H9 (cell line): Measurements from ENCODE around the gene PLEKHG1. TPM values are rescaled to one million over a fixed set of nuclear protein-coding genes. Genes with fewer than 3 reads are reported as not detected.

Experiments
- DNase-seq: peaks from one replicate; pipeline ENCODE4 v3.0.0-alpha.2; 2017
- H2AFZ ChIP-seq: one replicate; pipeline ENCODE4 v1.6.1; 2013; ENCODE audit warnings: mild to moderate bottlenecking, low read length, control low read depth, moderate library complexity
- H2AK5ac ChIP-seq: 2 replicates; pipeline ENCODE4 v1.6.1; 2013; ENCODE audit warnings: low read length, control low read depth, mixed read lengths; ENCODE audit not compliant: insufficient read length
- H2BK120ac ChIP-seq: one replicate; pipeline ENCODE4 v1.6.1; 2013; ENCODE audit warnings: low read depth, mild to moderate bottlenecking, low read length, control low read depth, inconsistent platforms; ENCODE audit not compliant: poor library complexity, severe bottlenecking
- H2BK12ac ChIP-seq: 2 replicates; pipeline ENCODE4 v1.6.1; 2013; ENCODE audit warnings: low read length, control low read depth, mixed read lengths, low read depth; ENCODE audit not compliant: insufficient read length
- H2BK15ac ChIP-seq: 2 replicates; pipeline ENCODE4 v1.6.1; 2013; ENCODE audit warnings: low read depth, low read length, control low read depth
- H2BK20ac ChIP-seq: one replicate; pipeline ENCODE4 v1.6.1; 2013; ENCODE audit warnings: low read depth, mild to moderate bottlenecking, low read length, control low read depth, inconsistent platforms; ENCODE audit not compliant: poor library complexity, severe bottlenecking
- H2BK5ac ChIP-seq: 2 replicates; pipeline ENCODE4 v1.6.1; 2013; ENCODE audit warnings: low read length, control low read depth, mixed read lengths; ENCODE audit not compliant: insufficient read length
- H3K14ac ChIP-seq: 2 replicates; pipeline ENCODE4 v1.6.1; 2013; ENCODE audit warnings: low read length, control low read depth; ENCODE audit not compliant: insufficient read depth
- H3K18ac ChIP-seq: 2 replicates; pipeline ENCODE4 v1.6.1; 2013; ENCODE audit warnings: low read depth, mild to moderate bottlenecking, mixed read lengths, low read length, control low read depth; ENCODE audit not compliant: insufficient read length
- H3K23ac ChIP-seq: 2 replicates; pipeline ENCODE4 v1.6.1; 2013; ENCODE audit warnings: low read length, control low read depth, mixed read lengths, low read depth; ENCODE audit not compliant: insufficient read length
- H3K23me2 ChIP-seq: 2 replicates; pipeline ENCODE4 v1.6.1; 2013; ENCODE audit warnings: low read depth, mild to moderate bottlenecking, mixed read lengths, low read length, control low read depth; ENCODE audit not compliant: insufficient read length, poor library complexity, severe bottlenecking
- H3K27ac ChIP-seq: 2 replicates; pipeline ENCODE4 v1.5.1; 2013; ENCODE audit warnings: low read length, control low read depth, mixed read lengths, low read depth; ENCODE audit not compliant: insufficient read length
- H3K27me3 ChIP-seq: 2 replicates; pipeline ENCODE4 v1.6.1; 2013; ENCODE audit warnings: low read length, control low read depth, inconsistent platforms; ENCODE audit not compliant: insufficient read depth
- H3K4ac ChIP-seq: 2 replicates; pipeline ENCODE4 v1.6.1; 2013; ENCODE audit warnings: low read depth, mild to moderate bottlenecking, control low read depth, inconsistent platforms, low read length, moderate library complexity
- H3K4me1 ChIP-seq: 2 replicates; pipeline ENCODE4 v1.6.1; 2013; ENCODE audit warnings: low read length, control low read depth, inconsistent platforms; ENCODE audit not compliant: insufficient read depth
- H3K4me2 ChIP-seq: 2 replicates; pipeline ENCODE4 v1.6.1; 2013; ENCODE audit warnings: low read length, control low read depth, mixed read lengths; ENCODE audit not compliant: insufficient read length, insufficient read depth
- H3K56ac ChIP-seq: 2 replicates; pipeline ENCODE4 v1.6.1; 2013; ENCODE audit warnings: low read depth, mild to moderate bottlenecking, mixed read lengths, low read length, control low read depth; ENCODE audit not compliant: insufficient read length
- H3K79me1 ChIP-seq: 2 replicates; pipeline ENCODE4 v1.6.1; 2013; ENCODE audit warnings: low read depth, mild to moderate bottlenecking, moderate library complexity, low read length, control low read depth, inconsistent platforms; ENCODE audit not compliant: insufficient read depth, poor library complexity, severe bottlenecking
- H3K79me2 ChIP-seq: 2 replicates; pipeline ENCODE4 v1.6.1; 2013; ENCODE audit warnings: low read length, control low read depth, inconsistent platforms; ENCODE audit not compliant: insufficient read depth
- H3K9ac ChIP-seq: 2 replicates; pipeline ENCODE4 v1.6.1; 2013; ENCODE audit warnings: low read length, control low read depth, mixed read lengths; ENCODE audit not compliant: insufficient read length; ENCODE audit errors: extremely low read depth
- H3K9me3 ChIP-seq: one replicate; pipeline ENCODE4 v1.6.1; 2013; ENCODE audit warnings: low read depth, low read length, inconsistent platforms; ENCODE audit not compliant: control insufficient read depth
- H3T11ph ChIP-seq: one replicate; pipeline ENCODE4 v1.6.1; 2013; ENCODE audit warnings: mild to moderate bottlenecking, low read length, control low read depth, inconsistent platforms
- H4K20me1 ChIP-seq: one replicate; pipeline ENCODE4 v1.6.1; 2013; ENCODE audit not compliant: control insufficient read depth, insufficient read length, insufficient read depth
- H4K5ac ChIP-seq: 2 replicates; pipeline ENCODE4 v1.6.1; 2013; ENCODE audit warnings: low read depth, mild to moderate bottlenecking, mixed read lengths, low read length, control low read depth; ENCODE audit not compliant: insufficient read length
- H4K8ac ChIP-seq: replicated peaks from 2 replicates; pipeline ENCODE4 v1.6.1; 2013; ENCODE audit warnings: low read length, control low read depth, mixed read lengths, low read depth; ENCODE audit not compliant: insufficient read length
- H4K91ac ChIP-seq: 2 replicates; pipeline ENCODE4 v1.6.1; 2013; ENCODE audit warnings: low read depth, mild to moderate bottlenecking, moderate library complexity, mixed read lengths, low read length, control low read depth; ENCODE audit not compliant: insufficient read length
- H3K27ac Mint-ChIP-seq, 3 experiments: 2 replicates in 2 of 3; 3 replicates in 1 of 3; pipeline ENCODE4 v1.8.0; 2020 to 2021; ENCODE audit warnings: mixed read lengths in 3 of 3, mild to moderate bottlenecking in 1 of 3, moderate library complexity in 1 of 3
- H3K27me3 Mint-ChIP-seq: 2 replicates; pipeline ENCODE4 v1.8.0; 2021; ENCODE audit warnings: low read depth, mild to moderate bottlenecking, moderate library complexity, mixed read lengths
- H3K36me3 Mint-ChIP-seq, 3 experiments: 2 replicates in 2 of 3; 3 replicates in 1 of 3; pipeline ENCODE4 v1.8.0; 2020 to 2021; ENCODE audit warnings: low read depth in 3 of 3, mixed read lengths in 3 of 3; ENCODE audit not compliant: insufficient read depth in 1 of 3
- H3K4me1 Mint-ChIP-seq, 2 experiments: 2 replicates each; pipeline ENCODE4 v1.8.0; 2020; ENCODE audit warnings: mixed read lengths in 2 of 2
- H3K4me3 Mint-ChIP-seq, 2 experiments: 2 replicates in 1 of 2; 3 replicates in 1 of 2; pipeline ENCODE4 v1.8.0; 2020 to 2021; ENCODE audit warnings: mild to moderate bottlenecking in 2 of 2, mixed read lengths in 2 of 2, moderate library complexity in 1 of 2
- H3K9me3 Mint-ChIP-seq, 2 experiments: 2 replicates in 1 of 2; 3 replicates in 1 of 2; pipeline ENCODE4 v1.8.0; 2020; ENCODE audit warnings: mild to moderate bottlenecking in 2 of 2, mixed read lengths in 2 of 2, moderate library complexity in 1 of 2
- whole genome bisulfite sequencing: extraction: QIAGEN DNeasy Blood & Tissue Kit; methylation state at CpG from one replicate; pipeline ENCODE4 v1.1.7; 2013; ENCODE audit warnings: missing lambda C conversion rate, low lambda C conversion rate, mixed read lengths; ENCODE audit not compliant: insufficient read length; ENCODE audit errors: extremely low coverage; 5-methylcytosine and 5-hydroxymethylcytosine counted together
- total RNA-seq: library from RNA; stranded (reverse); gene quantifications from 2 replicates; pipeline ENCODE4 v1.2.1, GENCODE V29; 2021
- TF ChIP-seq, protein P1 (sequence below): fragments of 200-600 bp; sonication (generic); conservative IDR thresholded peaks from 3 replicates; pipeline ENCODE4 v1.8.0; 2021; ENCODE audit warnings: antibody characterized with exemption, mild to moderate bottlenecking

Gene PLEKHG1
- total RNA-seq, 1 experiment from 2014 or later, result 1.0 TPM

DNA sequence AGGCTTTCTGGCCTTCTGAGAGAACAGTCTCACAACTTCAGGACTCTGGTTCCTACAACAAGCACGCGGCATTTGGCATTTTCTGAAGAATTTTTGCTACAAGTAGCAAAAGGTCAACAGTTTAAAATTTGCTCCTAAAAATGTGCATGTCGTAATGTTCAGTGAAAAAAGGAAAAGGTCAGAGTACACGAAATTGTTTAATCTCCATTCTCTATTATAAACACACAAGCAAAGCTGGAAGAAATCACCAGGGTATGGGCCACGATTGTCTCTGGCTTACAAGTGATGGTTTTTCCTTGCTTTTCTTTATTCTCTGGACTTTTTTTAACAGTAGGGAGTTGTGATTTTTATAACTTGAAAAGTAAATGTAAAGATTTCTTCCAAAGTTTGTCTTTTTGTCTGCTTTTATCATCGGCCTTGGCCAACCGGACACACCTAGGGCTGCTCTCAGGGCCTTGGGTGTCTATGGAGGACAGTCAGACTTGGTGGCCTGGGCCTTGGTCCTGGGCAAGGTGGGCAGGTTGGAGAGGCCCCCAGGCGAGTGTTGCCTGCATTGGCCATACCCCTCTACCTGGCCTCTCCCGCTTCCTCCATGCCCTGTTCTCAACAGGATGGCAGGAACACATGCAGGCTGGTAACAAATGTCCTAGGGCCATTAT lies 32.4 kb downstream of the PLEKHG1 start:
- no peak overlapping the region for H3K18ac ChIP-seq
- no peak overlapping the region for H3K4ac ChIP-seq
- no peak overlapping the region for H2BK120ac ChIP-seq
- Mint-ChIP-seq H3K4me3 (no peak overlapping the region), H3K9me3 (no peaks in the 10 kb centered on the region), H3K27me3 (peaks cover 5% of the 10 kb centered on the region), H3K4me1 (peaks cover 0 to 3% of the 10 kb centered on the region in 2 experiments; a peak in 2 of 4 replicates), H3K27ac (peak overlapping the region in 1 of 3 experiments; percentile 55; a peak in 2 of 7 replicates), H3K36me3 (no peaks in the 10 kb centered on the region)
- H4K91ac ChIP-seq, result no peak overlapping the region
- no peak overlapping the region for H3K56ac ChIP-seq
- no peak overlapping the region for H4K5ac ChIP-seq
- H3K27me3 ChIP-seq, result no peaks in the 10 kb centered on the region
- no peaks in the 10 kb centered on the region for H3K4me1 ChIP-seq
- TF ChIP-seq, protein P1, sequence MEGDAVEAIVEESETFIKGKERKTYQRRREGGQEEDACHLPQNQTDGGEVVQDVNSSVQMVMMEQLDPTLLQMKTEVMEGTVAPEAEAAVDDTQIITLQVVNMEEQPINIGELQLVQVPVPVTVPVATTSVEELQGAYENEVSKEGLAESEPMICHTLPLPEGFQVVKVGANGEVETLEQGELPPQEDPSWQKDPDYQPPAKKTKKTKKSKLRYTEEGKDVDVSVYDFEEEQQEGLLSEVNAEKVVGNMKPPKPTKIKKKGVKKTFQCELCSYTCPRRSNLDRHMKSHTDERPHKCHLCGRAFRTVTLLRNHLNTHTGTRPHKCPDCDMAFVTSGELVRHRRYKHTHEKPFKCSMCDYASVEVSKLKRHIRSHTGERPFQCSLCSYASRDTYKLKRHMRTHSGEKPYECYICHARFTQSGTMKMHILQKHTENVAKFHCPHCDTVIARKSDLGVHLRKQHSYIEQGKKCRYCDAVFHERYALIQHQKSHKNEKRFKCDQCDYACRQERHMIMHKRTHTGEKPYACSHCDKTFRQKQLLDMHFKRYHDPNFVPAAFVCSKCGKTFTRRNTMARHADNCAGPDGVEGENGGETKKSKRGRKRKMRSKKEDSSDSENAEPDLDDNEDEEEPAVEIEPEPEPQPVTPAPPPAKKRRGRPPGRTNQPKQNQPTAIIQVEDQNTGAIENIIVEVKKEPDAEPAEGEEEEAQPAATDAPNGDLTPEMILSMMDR, result no peak
- no peaks in the 10 kb centered on the region for H3K79me2 ChIP-seq
- no peaks in the 10 kb centered on the region for H3K9me3 ChIP-seq
- no peak overlapping the region for H3K14ac ChIP-seq
- H2AFZ ChIP-seq, result no peak overlapping the region
- no peak overlapping the region for H2BK5ac ChIP-seq
- no peaks in the 10 kb centered on the region for H3K23me2 ChIP-seq
- H2AK5ac ChIP-seq, result no peak overlapping the region
- no peak for DNase-seq
- no peak overlapping the region for H3T11ph ChIP-seq
- H3K4me2 ChIP-seq, result no peak overlapping the region
- H2BK20ac ChIP-seq, result no peak overlapping the region
- no peaks in the 10 kb centered on the region for H4K20me1 ChIP-seq
- no peak overlapping the region for H3K23ac ChIP-seq
- H2BK12ac ChIP-seq, result no peak overlapping the region
- no peak overlapping the region for H2BK15ac ChIP-seq
- H3K9ac ChIP-seq, result no peak overlapping the region
- H3K27ac ChIP-seq, result no peak overlapping the region
- no peak overlapping the region for H4K8ac ChIP-seq
- no peaks in the 10 kb centered on the region for H3K79me1 ChIP-seq
- no CpG with 5 or more reads among the region's 9 CpGs for WGBS
